ENCODE results near the gene DNLZ.

DNA sequence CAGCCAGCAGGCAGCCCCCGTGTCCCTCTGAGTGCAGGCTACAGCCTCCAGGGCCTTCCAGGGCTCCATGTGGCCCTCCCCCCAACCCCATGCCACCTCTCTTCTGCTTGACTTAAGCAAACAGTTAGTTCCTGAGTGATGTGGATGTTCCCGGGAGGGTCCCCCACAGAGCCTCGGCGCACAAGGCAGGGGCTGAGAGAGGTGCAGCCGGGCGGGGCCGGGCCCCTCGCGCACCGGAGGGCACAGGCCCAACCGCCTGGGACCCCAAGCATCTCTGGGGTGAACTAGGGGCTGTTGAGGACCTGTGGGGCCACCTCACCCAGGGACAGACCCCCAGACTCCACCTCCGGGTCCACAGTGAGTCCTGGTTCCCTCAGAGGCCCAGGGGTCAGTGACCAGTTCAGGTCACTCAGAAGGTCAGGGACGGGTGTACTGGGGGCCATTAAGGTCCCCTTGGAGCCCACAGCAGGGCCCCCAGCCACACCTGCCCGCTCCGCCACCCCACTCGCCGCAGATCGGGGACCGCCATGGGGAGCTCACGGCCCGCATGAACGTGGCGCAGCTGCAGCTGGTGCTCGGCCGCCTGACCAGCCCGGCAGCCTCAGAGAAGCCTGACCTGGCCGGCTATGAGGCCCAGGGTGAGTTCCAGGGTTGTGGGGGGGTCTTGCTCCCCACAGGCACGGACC, 23.0 kb downstream of the DNLZ start:
- TF ChIP-seq, protein P1, sequence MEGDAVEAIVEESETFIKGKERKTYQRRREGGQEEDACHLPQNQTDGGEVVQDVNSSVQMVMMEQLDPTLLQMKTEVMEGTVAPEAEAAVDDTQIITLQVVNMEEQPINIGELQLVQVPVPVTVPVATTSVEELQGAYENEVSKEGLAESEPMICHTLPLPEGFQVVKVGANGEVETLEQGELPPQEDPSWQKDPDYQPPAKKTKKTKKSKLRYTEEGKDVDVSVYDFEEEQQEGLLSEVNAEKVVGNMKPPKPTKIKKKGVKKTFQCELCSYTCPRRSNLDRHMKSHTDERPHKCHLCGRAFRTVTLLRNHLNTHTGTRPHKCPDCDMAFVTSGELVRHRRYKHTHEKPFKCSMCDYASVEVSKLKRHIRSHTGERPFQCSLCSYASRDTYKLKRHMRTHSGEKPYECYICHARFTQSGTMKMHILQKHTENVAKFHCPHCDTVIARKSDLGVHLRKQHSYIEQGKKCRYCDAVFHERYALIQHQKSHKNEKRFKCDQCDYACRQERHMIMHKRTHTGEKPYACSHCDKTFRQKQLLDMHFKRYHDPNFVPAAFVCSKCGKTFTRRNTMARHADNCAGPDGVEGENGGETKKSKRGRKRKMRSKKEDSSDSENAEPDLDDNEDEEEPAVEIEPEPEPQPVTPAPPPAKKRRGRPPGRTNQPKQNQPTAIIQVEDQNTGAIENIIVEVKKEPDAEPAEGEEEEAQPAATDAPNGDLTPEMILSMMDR (IDR thresholded peaks at IDR 0.05): no peak
- no peak for TF ChIP-seq POLR2A (IDR thresholded peaks at IDR 0.05)

Measured in adrenal gland (tissue), 5 donors.